AG08396 (cell line): Measurements from ENCODE around the gene AVP.
"Not testable (repeated sequence)": the region's sequence is repeated elsewhere in the genome, so short reads cannot be mapped to it uniquely, and the experiment has no call there.

ENCODE experiments used
- DNase-seq: peaks from one replicate; pipeline ENCODE4 v3.0.0; 2012; ENCODE audit warnings: low spot score, mixed read lengths

Gene AVP

GRCh38 chr20:3084283-3084985, at the start of gene AVP:
Gene AVP, minus strand, starts transcription at chr20:3084724. Its CDS starts 50 bp downstream, at chr20:3084674.
- no peak for DNase-seq

- DNase-seq: no peak
Observed at GRCh38 chr20:3134151-3134550, 49.6 kb upstream of the AVP start.

- DNase-seq: no peak
Observed at GRCh38 chr20:3133155-3133554, 48.6 kb upstream of the AVP start.

GRCh38 chr20:3130051-3130600, 45.6 kb upstream of the AVP start:
- DNase-seq: no peak

- DNase-seq: no peak
Observed at GRCh38 chr20:3129094-3129493, 44.6 kb upstream of the AVP start.

GRCh38 chr20:3128275-3128984, 43.9 kb upstream of the AVP start:
- no peak for DNase-seq

GRCh38 chr20:3126527-3126859, 42.0 kb upstream of the AVP start:
- DNase-seq: no peak

- DNase-seq: not testable (repeated sequence)
Observed at GRCh38 chr20:3125776-3126526, 41.4 kb upstream of the AVP start.

- not testable (repeated sequence) for DNase-seq
Observed at GRCh38 chr20:3124773-3125560, 40.4 kb upstream of the AVP start.

GRCh38 chr20:3124163-3124562, 39.6 kb upstream of the AVP start:
- DNase-seq: not testable (repeated sequence)

GRCh38 chr20:3123542-3123941, 39.0 kb upstream of the AVP start:
- no peak for DNase-seq

GRCh38 chr20:3121955-3122610, 37.6 kb upstream of the AVP start:
- no peak for DNase-seq

GRCh38 chr20:3121271-3121911, 36.9 kb upstream of the AVP start:
- no peak for DNase-seq

- DNase-seq: no peak
Observed at GRCh38 chr20:3119044-3119443, 34.5 kb upstream of the AVP start.

- peak; percentile 65 for DNase-seq
Observed at GRCh38 chr20:3117839-3118379, 33.4 kb upstream of the AVP start.

- DNase-seq: no peak
Observed at GRCh38 chr20:3116341-3116740, 31.8 kb upstream of the AVP start.

- peak; percentile 91 for DNase-seq
Observed at GRCh38 chr20:3115190-3116107, 30.9 kb upstream of the AVP start.

GRCh38 chr20:3111995-3112394, 27.5 kb upstream of the AVP start:
- no peak for DNase-seq

- DNase-seq: no peak
Observed at GRCh38 chr20:3111507-3111906, 27.0 kb upstream of the AVP start.
